Adrenal gland (tissue), 12 donors: ENCODE results near the gene NSMF. TPM values are rescaled to one million over a fixed set of nuclear protein-coding genes. Genes with fewer than 3 reads are reported as not detected.

ENCODE experiments used
- DNase-seq, 7 donors: peaks; one replicate each; pipeline ENCODE4 v3.0.0-alpha.2; 2019 to 2020
- H3K27ac ChIP-seq, 5 donors: fragments of 200-600 bp; sonication (generic) in 4 of 5; 1 replicate in 3 of 5; 2 replicates in 2 of 5; pipeline versions ENCODE4 v1.5.1 to v1.8.0; 2016 to 2020; ENCODE audit warnings: mild to moderate bottlenecking in 1 of 5
- H3K27me3 ChIP-seq: fragments of 200-600 bp; 2 replicates; pipeline ENCODE4 v1.8.0; 2021
- H3K36me3 ChIP-seq, 2 donors: fragments of 200-600 bp; replicated peaks in 1 of 2; 1 replicate in 1 of 2; 2 replicates in 1 of 2; pipeline versions ENCODE4 v1.5.1 to v1.8.0; 2018 to 2022
- H3K4me1 ChIP-seq, 2 donors: fragments of 200-600 bp; replicated peaks in 1 of 2; 1 replicate in 1 of 2; 2 replicates in 1 of 2; pipeline versions ENCODE4 v1.5.1 to v1.8.0; 2018 to 2021
- H3K4me3 ChIP-seq, 4 donors: fragments of 200-600 bp; sonication (generic) in 3 of 4; one replicate each; pipeline ENCODE4 v1.5.1; 2016 to 2018
- H3K9me3 ChIP-seq, 3 donors: fragments of 200-600 bp; sonication (generic) in 1 of 3; replicated peaks in 1 of 3; 1 replicate in 2 of 3; 2 replicates in 1 of 3; pipeline versions ENCODE4 v1.5.1 to v1.8.0; 2016 to 2021
- POLR2A ChIP-seq, 2 donors: fragments of 450-650 bp; IDR thresholded peaks; one replicate each; pipeline ENCODE4 v1.6.1; 2017; ENCODE audit warnings: antibody characterized with exemption in 2 of 2, mild to moderate bottlenecking in 2 of 2, moderate library complexity in 1 of 2
- WGBS, 4 donors: extraction: QIAGEN DNeasy Blood & Tissue Kit in 2 of 4; methylation state at CpG; one replicate each; pipeline versions ENCODE4 v1.1.5 to v1.1.7; 2013 to 2017; 5-methylcytosine and 5-hydroxymethylcytosine counted together
- intact Hi-C, 2 donors: fragments of 100-400 bp; cut with DNase I; formaldehyde crosslinking; loops; one replicate each; pipeline versions ENCODE4 v1.14.1 to v1.15.0; 2022 to 2023
- polyA plus RNA-seq, 3 donors: library from polyadenylated mRNA; stranded (reverse); fragments of 200-250 nt in 2 of 3; fragments of 350-450 nt in 1 of 3; fragmentation: Illumina TruSeq in 1 of 3; extraction: RNeasy Lipid Tissue Mini Kit (QIAGEN cat#74804) in 1 of 3; gene quantifications; one replicate each; pipeline ENCODE4 v1.2.3, GENCODE V29; 2013 to 2014
- total RNA-seq, 9 donors: library from RNA; depleted of rRNA in 4 of 9; stranded (reverse); fragments of >200 nt in 4 of 9; fragments of 120-200 nt in 1 of 9; fragmentation: NEBNext Ultra II Directional in 1 of 9; extraction: Animal tissue kit (Norgen Biotek cat#: 25700) in 1 of 9; gene quantifications; one replicate each; pipeline versions ENCODE4 v1.1.0 to v1.2.4, GENCODE V29; 2013 to 2023
- TF ChIP-seq, protein P1 (sequence below), 6 experiments: fragments of 450-650 bp in 4 of 6; fragments of 200-600 bp in 2 of 6; sonication (generic) in 1 of 6; IDR thresholded peaks; 1 replicate in 5 of 6; 2 replicates in 1 of 6; pipeline versions ENCODE4 v1.5.1 to v1.8.0; 2016 to 2021; ENCODE audit warnings: antibody characterized with exemption in 6 of 6, mild to moderate bottlenecking in 2 of 6, moderate library complexity in 1 of 6
- donor health status: healthy with polysubstance abuse.
- donor health status: Bipolar disorder and iron deficiency.
- donor health status: DM: yes; HTN: yes; CAD: no.
- donor health status: DM: no; HTN: no; CAD: no.
- donor health status: DM: no; HTN: no; CAD: no.
- donor health status: DM: yes; HTN: yes; CAD: no.

NSMF gene
- total and polyA plus RNA-seq, 12 donors: 8.7 to 118 (median 25.9) TPM

DNA sequence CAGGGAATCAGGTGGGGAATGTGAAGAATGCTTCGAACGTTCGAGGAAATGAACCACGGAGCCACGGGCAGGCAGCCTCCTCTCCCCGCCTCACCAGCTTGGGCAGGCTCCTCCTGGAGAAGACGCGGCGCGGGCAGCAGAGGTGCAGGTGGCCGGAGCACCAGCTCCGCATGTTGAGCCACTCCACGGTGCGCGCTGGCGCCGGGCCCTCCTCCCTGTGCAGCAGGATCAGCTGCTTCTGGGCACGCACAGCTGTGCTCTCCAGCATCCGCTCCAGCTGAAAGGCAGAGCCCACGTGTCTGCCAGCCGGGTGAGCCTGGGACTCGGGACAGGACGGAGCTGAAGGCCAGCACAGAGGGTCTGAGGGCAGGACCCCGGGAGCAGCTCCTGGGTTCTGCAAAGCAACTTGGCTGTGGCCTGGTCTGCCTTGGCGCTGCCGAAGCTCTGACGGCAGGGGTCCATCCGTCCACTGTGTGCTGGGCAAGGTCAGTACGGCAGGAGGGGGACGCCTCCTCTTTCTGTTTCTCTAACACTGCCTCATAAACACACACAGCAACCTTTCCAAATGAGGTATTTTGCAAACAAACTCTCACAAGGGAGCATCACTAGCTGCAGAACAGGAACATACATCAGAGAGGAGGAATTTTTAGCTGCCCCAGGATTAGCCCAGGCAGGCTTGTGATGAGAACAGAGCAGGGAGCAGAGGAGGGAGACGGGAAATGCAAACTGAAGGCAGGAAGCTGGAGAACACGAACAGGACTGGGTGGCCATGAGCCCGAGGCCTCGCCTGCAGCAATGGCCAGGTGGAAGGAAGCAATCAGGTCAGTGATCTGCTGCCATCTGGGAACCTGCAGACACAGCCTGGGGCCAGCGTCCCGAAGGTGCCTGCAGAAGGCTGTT lies 20.1 kb upstream of the NSMF start:
- Histone ChIP-seq H3K36me3 (no peaks in the 10 kb centered on the region), H3K4me1 (peaks cover 11 to 16% of the 10 kb centered on the region in 2 donors), H3K9me3 (peaks cover 0 to 5% (median 0%) of the 10 kb centered on the region in 3 donors), H3K4me3 (no peak overlapping the region), H3K27ac (no peak overlapping the region), H3K27me3 (no peaks in the 10 kb centered on the region)
- 74 to 88% (median 82%) methylated on average over 18 to 36 of the region's 36 CpGs for WGBS, 4 donors
- TF ChIP-seq, protein P1, sequence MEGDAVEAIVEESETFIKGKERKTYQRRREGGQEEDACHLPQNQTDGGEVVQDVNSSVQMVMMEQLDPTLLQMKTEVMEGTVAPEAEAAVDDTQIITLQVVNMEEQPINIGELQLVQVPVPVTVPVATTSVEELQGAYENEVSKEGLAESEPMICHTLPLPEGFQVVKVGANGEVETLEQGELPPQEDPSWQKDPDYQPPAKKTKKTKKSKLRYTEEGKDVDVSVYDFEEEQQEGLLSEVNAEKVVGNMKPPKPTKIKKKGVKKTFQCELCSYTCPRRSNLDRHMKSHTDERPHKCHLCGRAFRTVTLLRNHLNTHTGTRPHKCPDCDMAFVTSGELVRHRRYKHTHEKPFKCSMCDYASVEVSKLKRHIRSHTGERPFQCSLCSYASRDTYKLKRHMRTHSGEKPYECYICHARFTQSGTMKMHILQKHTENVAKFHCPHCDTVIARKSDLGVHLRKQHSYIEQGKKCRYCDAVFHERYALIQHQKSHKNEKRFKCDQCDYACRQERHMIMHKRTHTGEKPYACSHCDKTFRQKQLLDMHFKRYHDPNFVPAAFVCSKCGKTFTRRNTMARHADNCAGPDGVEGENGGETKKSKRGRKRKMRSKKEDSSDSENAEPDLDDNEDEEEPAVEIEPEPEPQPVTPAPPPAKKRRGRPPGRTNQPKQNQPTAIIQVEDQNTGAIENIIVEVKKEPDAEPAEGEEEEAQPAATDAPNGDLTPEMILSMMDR (IDR thresholded peaks at IDR 0.05): no peak
- no peak for TF ChIP-seq POLR2A (IDR thresholded peaks at IDR 0.05)
- intact Hi-C loops: no loop called here
- peak in 1 of 7 donors; percentile 18 for DNase-seq

DNA sequence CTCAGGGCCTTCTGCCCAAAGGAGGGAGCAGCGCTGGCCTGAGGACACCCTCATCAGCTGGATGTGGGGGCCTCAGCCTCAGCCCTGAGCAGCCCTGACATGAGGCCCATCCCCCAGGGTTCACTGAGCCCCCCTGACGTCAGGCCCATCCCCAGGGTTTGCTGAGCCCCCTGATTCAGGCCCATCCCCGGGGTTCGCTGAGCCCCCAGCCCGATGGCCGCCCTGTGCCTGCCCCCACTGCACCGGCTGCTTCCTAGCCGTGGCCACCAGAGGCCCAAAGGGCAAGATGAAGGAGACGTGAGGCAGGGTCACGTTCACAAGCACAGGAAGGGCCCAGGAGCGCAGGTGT lies 19.5 kb upstream of the NSMF start:
- intact Hi-C loops: no loop called here
- 62 to 90% (median 87%) methylated on average over 5 to 11 of the region's 11 CpGs for WGBS, 4 donors
- Histone ChIP-seq H3K9me3 (peaks cover 0 to 5% (median 0%) of the 10 kb centered on the region in 3 donors), H3K4me1 (peaks cover 11 to 16% of the 10 kb centered on the region in 2 donors), H3K27me3 (no peaks in the 10 kb centered on the region), H3K27ac (no peak overlapping the region), H3K36me3 (no peaks in the 10 kb centered on the region), H3K4me3 (no peak overlapping the region)
- no peak for DNase-seq
- TF ChIP-seq, protein P1 (IDR thresholded peaks at IDR 0.05): no peak
- TF ChIP-seq POLR2A (IDR thresholded peaks at IDR 0.05): no peak

DNA sequence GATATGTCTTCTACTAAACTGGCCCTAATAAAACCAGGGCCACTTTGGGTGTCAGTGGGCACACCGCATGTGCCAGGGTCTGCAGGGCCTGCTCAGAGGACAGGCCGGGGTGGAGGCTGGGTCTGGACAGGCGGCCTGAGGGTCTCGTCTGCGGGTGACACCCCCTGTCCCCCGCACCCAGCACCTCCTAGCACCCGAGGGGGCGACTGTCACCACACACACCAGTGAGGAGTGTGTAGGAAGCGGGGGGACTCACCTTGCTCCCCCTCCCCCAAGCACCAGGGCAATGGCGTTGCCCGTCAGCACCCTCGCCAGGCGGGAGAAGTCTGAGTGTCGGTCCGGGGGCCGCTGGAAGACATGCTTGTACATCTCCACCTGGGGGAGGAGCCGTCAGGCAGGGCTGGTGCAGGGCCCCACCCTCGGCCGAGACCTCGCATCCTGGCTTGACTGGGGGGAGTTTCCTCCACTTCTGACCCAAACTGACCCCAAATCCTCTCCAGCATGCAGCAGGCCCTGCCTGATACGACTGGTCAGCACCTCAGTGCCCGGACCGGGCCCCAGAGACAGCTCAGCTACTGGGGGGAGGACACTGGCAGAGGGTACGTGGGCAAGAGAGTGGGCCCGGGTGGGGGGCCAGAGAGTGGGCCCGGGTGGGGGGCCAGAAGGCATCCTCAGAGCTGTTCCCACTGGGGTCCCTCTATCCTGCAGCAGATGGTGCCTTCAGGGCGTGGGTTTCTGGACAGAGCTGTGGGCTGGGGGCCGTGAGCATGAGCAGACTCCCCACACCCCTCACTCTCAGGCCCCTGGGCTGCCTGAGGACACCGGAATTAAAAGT lies 18.9 kb upstream of the NSMF start:
- intact Hi-C loops: no loop called here
- peak in 1 of 7 donors; percentile 20 for DNase-seq
- H3K27me3 ChIP-seq: no peaks in the 10 kb centered on the region
- no peak overlapping the region for H3K27ac ChIP-seq
- H3K4me3 ChIP-seq: no peak overlapping the region
- TF ChIP-seq, protein P1 (IDR thresholded peaks at IDR 0.05): no peak
- TF ChIP-seq POLR2A (IDR thresholded peaks at IDR 0.05): no peak
- 90 to 97% (median 92%) methylated on average over 5 to 29 of the region's 29 CpGs for WGBS, 4 donors
- H3K4me1 ChIP-seq: peaks cover 11 to 16% of the 10 kb centered on the region in 2 donors
- H3K36me3 ChIP-seq: no peaks in the 10 kb centered on the region
- peaks cover 0 to 5% (median 0%) of the 10 kb centered on the region in 3 donors for H3K9me3 ChIP-seq

DNA sequence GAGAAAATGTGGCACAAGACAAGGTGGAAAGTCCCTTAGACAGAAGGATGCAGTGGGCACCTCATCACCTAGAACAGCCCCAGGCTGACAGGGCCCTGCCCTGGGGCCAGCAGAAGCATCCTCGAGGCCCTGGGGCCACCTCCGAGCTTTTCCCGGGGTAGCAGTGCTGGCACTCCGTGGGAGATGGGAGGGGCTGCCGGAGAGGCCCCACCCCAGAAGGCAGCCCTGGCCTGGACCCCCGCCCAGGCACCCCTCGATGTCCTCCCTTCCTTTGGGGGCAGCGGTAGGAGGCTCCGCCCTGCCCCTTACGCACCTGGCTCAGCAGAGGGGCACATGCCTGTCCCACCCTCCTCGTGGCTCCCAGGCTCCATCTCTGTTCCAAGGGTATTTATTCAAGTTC lies 17.7 kb upstream of the NSMF start:
- Histone ChIP-seq H3K4me3 (no peak overlapping the region), H3K27ac (no peak overlapping the region), H3K36me3 (no peaks in the 10 kb centered on the region), H3K4me1 (peaks cover 3 to 7% of the 10 kb centered on the region in 2 donors), H3K27me3 (no peaks in the 10 kb centered on the region), H3K9me3 (peaks cover 0 to 5% (median 0%) of the 10 kb centered on the region in 3 donors)
- peak in 1 of 7 donors; percentile 17 for DNase-seq
- 85 to 98% (median 93%) methylated on average over 3 to 11 of the region's 11 CpGs for WGBS, 4 donors
- TF ChIP-seq, protein P1 (IDR thresholded peaks at IDR 0.05): no peak
- TF ChIP-seq POLR2A (IDR thresholded peaks at IDR 0.05): no peak
- intact Hi-C loops: no loop called here
